Lower leg skin (tissue), 4 donors: ENCODE results near the gene HNRNPR. TPM values are rescaled to one million over a fixed set of nuclear protein-coding genes. Genes with fewer than 3 reads are reported as not detected.
"Not testable (repeated sequence)": the region's sequence is repeated elsewhere in the genome, so short reads cannot be mapped to it uniquely, and the experiment has no call there.

Experiments
- DNase-seq, 2 donors: peaks; one replicate each; pipeline ENCODE4 v3.0.0-alpha.2; 2019; ENCODE audit warnings: low spot score in 2 of 2
- H3K4me3 ChIP-seq: fragments of 200-600 bp; sonication (generic); 2 replicates; pipeline ENCODE4 v1.5.1; 2017; ENCODE audit warnings: mild to moderate bottlenecking, low read depth; ENCODE audit not compliant: poor library complexity, severe bottlenecking
- CTCF ChIP-seq, 3 donors: fragments of 450-650 bp; IDR thresholded peaks; one replicate each; pipeline ENCODE4 v1.5.1; 2016; ENCODE audit warnings: antibody characterized with exemption in 3 of 3, mild to moderate bottlenecking in 3 of 3, moderate library complexity in 2 of 3
- POLR2A ChIP-seq, 2 donors: fragments of 450-650 bp; IDR thresholded peaks; one replicate each; pipeline ENCODE4 v1.6.1; 2016 to 2017; ENCODE audit warnings: antibody characterized with exemption in 2 of 2, mild to moderate bottlenecking in 1 of 2, moderate library complexity in 1 of 2
- WGBS, 2 donors: methylation state at CpG; one replicate each; pipeline ENCODE4 v1.1.5; 2018; 5-methylcytosine and 5-hydroxymethylcytosine counted together
- intact Hi-C: fragments of 100-400 bp; cut with DNase I; formaldehyde crosslinking; loops from one replicate; pipeline ENCODE4 v1.15.0; 2023; ENCODE audit warnings: low total_unique reads
- total RNA-seq, 4 donors: library from RNA; depleted of rRNA; stranded (reverse); fragments of >200 nt; gene quantifications; one replicate each; pipeline ENCODE4 v1.1.0, GENCODE V29; 2016

The HNRNPR gene
- total RNA-seq, 4 donors from 2014 or later, result 37.7 to 61.1 (median 55.0) TPM

- intact Hi-C loops, result no loop called here
- no peak for TF ChIP-seq POLR2A (IDR thresholded peaks at IDR 0.05)
- no peak for TF ChIP-seq CTCF (IDR thresholded peaks at IDR 0.05)
- H3K4me3 ChIP-seq, result no peak overlapping the region
- DNase-seq, result no peak
- 63 to 70% methylated on average over 14 of the region's 14 CpGs for WGBS, 2 donors
Observed at GRCh38 chr1:23385119-23385621, 41.1 kb upstream of the HNRNPR start.

GRCh38 chr1:23384312-23385058 is 40.4 kb upstream of the HNRNPR start:
- WGBS, 2 donors, result 68 to 72% methylated on average over 11 of the region's 11 CpGs
- intact Hi-C loops, result no loop called here
- H3K4me3 ChIP-seq, result no peak overlapping the region
- TF ChIP-seq POLR2A (IDR thresholded peaks at IDR 0.05) (no peak), CTCF (IDR thresholded peaks at IDR 0.05) (no peak)
- no peak for DNase-seq

- H3K4me3 ChIP-seq, result no peak overlapping the region
- intact Hi-C loops, result no loop called here
- 44 to 46% methylated on average over 8 of the region's 8 CpGs for WGBS, 2 donors
- TF ChIP-seq POLR2A (IDR thresholded peaks at IDR 0.05) (no peak), CTCF (IDR thresholded peaks at IDR 0.05) (no peak)
- no peak for DNase-seq
Observed at GRCh38 chr1:23383577-23384311, 39.7 kb upstream of the HNRNPR start.

GRCh38 chr1:23381233-23381885 is 37.3 kb upstream of the HNRNPR start:
- intact Hi-C loops, result no loop called here
- DNase-seq, result no peak
- no peak overlapping the region for H3K4me3 ChIP-seq
- no peak for TF ChIP-seq CTCF (IDR thresholded peaks at IDR 0.05)
- no peak for TF ChIP-seq POLR2A (IDR thresholded peaks at IDR 0.05)
- 80 to 85% methylated on average over 5 of the region's 5 CpGs for WGBS, 2 donors

- TF ChIP-seq CTCF (IDR thresholded peaks at IDR 0.05) (no peak), POLR2A (IDR thresholded peaks at IDR 0.05) (no peak)
- intact Hi-C loops, result no loop called here
- no peak overlapping the region for H3K4me3 ChIP-seq
- WGBS, 2 donors, result 51 to 54% methylated on average over 5 of the region's 5 CpGs
- no peak for DNase-seq
Observed at GRCh38 chr1:23380719-23381118, 36.6 kb upstream of the HNRNPR start.

- WGBS, 2 donors, result 50 to 67% methylated on average over 4 of the region's 4 CpGs
- H3K4me3 ChIP-seq, result not testable (repeated sequence)
Observed at GRCh38 chr1:23380236-23380635, 36.2 kb upstream of the HNRNPR start.

More at GRCh38 chr1:23380236-23380635, 36.2 kb upstream of the HNRNPR start:
- intact Hi-C loops, DNase-seq: not testable (repeated sequence)
